GM18526 (cell line): Measurements from ENCODE around the gene L3MBTL4.

ENCODE experiments used
- POLR2A ChIP-seq: IDR thresholded peaks from 3 replicates; pipeline ENCODE4 v1.6.1; 2011; ENCODE audit not compliant: insufficient read length; ENCODE audit errors: extremely low read depth

Gene L3MBTL4

DNA sequence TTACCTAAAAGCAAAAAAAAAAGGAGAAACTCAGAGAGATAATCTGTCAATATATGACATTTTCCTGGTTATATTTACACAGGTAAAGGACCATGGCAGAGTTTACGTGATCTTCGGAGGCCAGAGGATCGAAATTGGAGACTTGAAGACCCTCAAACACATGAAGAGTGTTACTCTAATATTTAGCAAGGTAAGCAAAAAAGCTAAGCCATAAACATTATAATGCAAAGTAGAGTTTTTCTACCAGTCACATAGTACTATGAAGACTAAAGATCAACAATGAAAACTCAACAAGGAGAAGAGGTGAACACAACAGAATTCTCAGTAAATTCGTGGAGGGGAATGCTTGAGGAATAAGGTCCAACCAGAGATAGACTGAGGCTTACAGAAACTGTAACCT, 78.5 kb downstream of the L3MBTL4 start:
- TF ChIP-seq POLR2A, result no peak

DNA sequence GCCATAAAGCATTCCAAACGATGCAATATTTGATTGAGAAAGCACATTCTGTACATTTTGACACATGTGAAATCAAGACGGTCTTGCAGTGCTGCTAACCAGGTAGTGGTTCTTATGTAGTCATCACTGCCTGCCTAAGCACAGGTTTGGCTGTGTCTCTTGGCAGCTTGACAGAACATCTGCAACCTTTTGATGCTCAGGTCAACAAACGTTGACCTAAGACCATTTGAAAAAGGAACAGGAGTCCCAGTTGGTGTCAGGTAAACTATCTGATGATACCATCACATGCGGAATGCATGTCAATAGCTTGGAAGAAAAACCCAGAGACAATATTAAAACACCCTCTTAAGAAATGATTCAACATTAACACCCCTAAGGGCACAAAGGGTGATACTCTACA, 80.7 kb downstream of the L3MBTL4 start:
- no peak for TF ChIP-seq POLR2A

DNA sequence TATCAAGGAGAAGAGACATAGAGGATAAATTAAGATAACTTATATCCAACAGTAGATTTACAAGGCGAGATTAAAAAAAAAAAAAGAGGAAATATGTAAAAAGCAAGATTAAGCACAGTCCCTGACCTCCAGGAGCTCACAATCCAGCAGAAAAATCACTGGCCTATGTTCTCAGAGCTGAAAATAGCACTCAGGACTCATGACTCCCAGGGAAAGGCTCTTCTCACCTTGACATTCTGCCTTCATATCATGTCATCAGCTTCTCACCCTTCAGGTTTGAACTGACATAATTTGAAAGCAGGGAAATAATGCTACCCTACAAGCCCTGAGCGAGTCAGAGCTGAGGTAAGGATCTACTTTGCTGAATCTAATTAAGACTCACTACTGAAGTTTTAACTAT, 82.8 kb downstream of the L3MBTL4 start:
- no peak for TF ChIP-seq POLR2A

DNA sequence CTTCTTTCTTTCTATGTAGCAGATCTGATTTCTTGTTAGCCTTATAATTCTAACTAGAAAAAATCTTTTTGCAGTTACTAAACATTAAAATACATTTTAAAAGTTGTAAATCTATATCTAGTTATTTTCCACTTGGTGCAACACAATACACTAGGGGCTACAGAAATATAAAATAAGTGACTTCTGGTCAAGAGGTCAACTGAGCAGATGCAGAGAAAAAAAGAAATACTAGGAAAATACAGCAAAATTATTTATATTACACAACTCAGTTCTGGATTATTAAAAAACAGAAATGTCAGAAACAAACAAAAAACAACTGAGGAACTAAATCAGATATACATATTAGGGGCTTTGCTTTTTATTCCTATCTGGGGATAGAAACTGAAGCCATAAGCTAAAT, 83.9 kb downstream of the L3MBTL4 start:
- TF ChIP-seq POLR2A, result no peak

DNA sequence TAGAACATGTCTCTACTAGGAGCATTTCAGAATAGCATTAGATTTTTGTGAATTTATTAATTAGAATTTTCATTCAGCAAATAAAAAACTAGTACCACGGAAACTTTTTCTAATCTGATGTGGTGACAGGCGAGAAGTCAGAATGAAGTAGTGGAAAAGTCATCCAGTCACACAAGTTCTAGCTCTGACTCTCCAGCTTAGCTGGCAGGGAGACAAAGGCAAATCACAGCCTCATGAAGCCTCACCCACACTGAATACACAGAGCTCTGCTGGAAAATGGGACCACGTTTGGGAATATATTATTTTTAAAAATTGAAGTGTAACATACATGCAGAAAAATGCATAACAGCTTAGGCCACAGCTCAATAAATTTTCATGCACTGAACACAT, 86.1 kb downstream of the L3MBTL4 start:
- no peak for TF ChIP-seq POLR2A

DNA sequence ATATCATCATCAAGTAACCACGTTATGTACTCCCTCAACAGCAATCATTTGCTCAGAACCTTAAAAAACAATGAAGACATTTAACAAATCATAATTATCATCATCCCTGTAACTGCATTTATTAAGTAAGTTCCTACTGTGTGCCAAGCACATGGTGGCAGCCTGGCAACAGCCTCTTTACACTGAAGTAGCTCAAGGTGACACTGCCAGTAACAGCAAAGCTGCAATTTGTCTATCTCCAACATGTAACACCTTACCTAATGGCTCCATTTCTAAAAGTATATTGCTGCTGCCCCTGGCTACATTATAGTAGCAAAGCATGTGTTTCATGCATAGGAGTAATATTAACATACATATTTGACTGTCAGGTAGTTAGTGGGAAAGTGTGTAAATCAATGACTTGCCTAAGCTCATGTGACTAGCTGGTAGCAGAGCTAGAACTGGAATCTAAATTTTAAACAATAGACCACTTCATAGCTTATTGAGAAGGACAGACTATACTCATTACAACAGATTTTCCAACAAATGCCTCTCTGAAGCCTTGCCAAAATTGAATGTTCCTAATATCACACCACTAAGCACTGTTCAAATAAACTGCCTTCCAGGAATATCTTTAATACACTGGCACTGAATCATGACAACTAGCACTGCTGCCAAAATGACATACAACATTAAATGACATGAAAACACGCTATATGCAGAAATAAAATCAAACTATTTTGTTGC, 86.7 kb downstream of the L3MBTL4 start:
- TF ChIP-seq POLR2A, result no peak

DNA sequence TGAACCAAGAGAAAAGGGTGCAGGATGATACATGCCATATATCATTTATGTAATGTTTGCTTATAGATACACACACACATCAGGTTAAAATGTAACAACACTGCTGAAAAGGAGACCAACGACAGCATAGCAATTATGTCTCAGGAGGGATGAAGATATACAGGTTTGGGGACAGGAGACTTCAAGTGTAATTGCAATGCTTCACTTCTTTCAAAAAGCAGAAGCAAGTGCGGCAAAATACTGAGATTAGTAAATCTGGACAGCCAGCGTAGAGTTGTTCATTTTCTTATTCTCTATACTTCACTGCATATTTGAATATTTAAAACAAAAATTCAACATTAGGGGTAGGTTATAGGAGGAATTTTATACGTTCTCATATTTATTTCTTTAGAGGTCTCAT, 87.2 kb downstream of the L3MBTL4 start:
- TF ChIP-seq POLR2A, result no peak

DNA sequence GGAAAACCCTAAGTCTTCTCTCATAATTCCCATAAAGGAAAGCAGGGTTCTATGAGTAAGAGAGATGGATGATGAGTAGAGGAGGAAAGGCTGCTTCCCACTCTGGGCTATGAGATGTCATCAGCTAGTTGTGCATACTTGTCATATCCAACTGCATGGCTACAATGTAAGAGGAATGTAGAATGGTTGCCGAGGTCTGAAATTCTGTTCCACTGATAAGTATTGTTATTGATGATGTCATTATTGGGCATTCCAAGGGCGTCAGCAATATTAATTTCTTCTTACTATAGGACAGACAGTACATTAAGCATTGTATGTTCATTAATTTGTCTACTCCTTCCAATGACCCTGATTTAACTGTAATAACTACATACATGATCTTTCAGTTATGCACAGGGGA, 88.1 kb downstream of the L3MBTL4 start:
- TF ChIP-seq POLR2A, result no peak

DNA sequence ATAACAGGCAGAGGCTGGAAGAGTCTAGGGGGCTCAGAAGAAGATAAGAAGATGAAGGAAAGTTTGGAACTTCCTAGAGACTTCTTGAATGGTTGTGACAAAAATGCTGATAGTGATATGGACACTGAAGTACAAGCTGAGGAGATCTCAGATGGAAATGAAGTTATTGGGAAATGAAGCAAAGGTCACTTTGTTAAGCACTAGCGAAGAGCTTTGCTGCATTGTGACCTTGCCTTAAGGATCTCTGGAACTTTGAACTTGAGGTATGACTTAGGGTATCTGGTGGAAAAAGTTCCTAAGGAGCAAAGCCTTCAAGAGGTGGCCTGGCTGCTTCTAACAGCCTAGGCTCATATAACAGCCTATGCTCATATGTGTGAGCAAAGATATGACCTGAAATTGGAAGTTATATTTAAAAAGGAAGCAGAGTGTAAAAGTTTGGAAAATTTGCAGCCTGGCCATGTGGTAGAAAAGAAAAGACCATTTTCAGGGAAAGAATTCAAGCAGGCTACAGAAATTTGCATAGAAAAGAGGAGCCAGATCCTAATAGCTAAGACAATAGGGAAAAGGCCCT, 91.3 kb downstream of the L3MBTL4 start:
- no peak for TF ChIP-seq POLR2A

DNA sequence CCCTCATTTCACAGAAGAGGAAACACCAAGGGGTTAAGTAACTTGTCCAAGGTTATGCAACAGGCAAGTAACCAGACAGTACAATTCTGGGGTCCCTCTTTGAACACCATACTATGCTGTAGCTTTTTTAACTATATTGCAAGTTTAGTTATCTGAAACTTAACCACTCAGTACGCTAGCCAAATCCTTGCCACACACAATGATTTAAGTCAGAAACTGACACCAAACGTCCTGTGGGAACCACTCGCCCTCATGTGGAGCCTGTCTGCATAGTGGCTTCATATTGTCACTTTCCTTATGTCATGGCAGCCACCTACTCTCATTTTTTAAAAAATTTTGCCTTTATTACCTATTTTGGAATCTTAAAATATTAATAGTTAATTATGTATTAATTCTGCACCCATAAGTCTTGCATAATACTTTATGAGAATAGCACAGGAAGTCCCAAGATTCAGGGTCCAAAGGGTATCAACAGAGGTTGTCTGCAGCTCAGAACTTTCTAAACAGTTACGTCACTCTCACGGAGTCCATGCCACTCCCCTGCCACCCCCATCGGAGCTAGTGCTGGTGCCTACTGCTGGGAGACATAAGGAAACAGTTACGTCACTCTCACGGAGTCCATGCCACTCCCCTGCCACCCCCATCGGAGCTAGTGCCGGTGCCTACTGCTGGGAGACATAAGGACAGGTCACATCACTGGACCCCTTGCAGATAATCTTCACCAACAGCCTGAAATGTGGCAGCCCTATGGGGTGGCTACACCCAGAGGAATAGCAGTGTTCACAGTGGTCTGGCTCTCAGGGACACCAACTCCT, 99.0 kb downstream of the L3MBTL4 start:
- TF ChIP-seq POLR2A, result no peak

DNA sequence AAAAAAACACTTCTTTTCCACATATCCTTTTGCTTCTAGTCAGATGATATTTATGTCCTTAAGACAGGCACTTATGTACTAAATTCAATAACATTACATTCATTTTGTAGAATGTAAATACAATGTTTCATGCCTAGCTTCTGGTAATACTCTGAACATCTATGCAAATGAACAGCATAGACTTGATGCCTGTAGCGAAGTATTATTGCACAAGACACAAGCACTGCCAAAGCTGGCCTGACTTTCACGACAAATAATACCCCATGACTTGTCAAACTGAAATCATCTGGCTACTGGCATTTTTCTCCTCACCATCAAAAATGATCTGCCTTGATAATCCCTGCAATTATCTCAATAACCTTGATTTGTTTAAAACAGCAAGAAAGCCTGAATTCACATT, 101.3 kb downstream of the L3MBTL4 start:
- no peak for TF ChIP-seq POLR2A

DNA sequence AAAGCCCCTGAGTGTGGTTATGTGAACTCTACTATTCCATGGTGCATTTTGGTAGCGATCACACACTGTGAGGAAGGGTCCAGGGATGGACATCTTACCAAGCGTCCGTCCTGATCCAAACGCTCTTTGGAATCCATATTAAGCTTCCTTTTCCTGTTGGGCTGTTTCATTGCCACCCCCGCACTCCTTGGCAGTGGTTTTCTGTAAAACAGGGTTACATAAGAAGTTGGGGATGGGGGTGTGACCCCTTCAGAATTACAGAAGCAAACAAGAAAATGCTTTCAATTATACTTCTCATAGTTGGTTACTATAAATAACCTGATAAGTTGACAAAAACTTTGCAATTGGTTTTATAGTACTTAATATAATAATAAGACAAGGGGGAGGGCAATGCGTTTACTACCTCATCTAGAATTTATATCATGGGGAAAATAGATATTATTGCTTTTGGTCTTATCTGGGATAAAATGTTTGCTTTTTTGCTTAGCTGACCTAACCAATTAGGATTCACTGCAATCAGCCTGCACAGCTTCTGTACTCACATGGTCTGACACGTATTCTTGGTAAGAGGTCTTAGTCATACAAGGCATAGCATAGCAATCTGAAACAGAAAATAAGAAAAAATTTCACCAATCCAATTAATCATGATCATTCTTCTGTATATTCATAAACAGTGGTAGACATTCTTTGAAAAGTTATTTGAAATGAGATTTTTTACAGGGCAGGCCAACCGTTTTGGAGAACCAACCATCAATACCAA, 103.1 kb downstream of the L3MBTL4 start:
- no peak for TF ChIP-seq POLR2A

DNA sequence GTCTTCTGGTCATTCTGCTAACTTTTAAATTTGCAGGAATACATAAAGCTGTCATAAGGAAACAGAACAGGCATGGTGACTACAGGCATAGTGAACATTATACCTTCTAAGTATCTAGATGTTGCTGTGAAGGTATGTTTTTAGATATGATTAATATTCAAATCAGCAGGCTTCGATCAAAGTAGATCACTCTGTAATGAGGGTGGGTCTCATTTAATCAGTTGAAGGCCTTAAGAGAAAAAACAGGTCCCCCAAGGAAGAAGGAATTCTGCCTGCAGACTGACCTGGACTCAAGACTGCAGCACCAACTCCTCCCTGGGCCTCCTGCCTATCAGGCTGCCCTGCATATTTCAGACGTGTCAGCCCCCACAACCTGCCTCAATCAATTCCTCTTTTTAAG, 104.0 kb downstream of the L3MBTL4 start:
- TF ChIP-seq POLR2A, result no peak

DNA sequence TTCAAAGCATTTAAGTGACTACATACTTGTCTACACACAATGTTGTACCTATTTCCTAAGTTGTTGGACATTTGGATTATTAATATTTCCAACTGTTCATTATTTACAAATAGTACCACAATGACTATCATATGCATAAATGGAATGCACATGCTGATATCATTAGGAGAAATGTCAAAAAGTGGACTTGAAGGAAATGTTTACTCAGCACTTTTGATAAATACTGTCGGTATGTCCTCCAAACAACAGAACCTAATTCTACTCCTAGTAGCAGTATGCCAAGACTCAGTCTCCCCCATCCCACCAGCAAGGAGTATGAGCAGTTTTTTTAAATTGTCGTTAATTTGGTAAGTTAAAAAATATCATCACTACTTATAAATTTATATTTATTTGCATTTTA, 116.8 kb downstream of the L3MBTL4 start:
- TF ChIP-seq POLR2A, result no peak

DNA sequence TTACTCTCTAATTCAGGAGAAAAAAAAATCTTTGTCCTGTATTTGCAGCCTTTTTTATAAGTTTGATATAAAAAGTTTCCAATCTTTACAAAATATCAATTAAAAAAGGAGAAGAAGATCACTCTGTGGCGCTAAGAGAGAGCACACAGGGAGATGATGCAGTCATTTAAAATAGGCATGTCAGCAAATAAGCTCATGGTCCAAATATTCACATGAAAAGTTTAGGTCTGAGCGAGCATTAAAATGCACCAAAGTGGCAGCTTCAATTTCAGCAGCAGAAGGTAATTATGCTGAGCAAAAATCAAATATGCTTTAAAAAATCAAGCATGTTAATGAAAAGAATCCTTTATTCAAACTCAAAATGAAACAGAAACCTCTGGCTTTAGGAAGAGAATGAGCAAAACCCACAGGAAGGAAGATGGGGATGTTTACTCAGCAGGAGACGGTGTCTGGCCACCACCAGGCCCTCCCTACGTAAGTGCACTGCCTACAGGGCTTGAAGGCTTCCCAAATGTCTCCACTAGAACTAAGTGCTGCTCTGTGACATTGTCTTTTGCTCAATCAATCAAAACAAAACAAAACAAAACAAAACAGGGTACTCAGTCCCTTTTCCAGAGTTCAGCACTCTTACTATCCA, 120.4 kb downstream of the L3MBTL4 start:
- TF ChIP-seq POLR2A, result no peak
